Liver (tissue), 3 donors: ENCODE measurements around the gene CCDC8.

ENCODE experiments used
- RAD21 ChIP-seq, 2 donors: IDR thresholded peaks; 2 replicates each; pipeline ENCODE4 v1.6.1; 2016; ENCODE audit warnings: antibody characterized with exemption in 2 of 2, mild to moderate bottlenecking in 2 of 2
- RXRA ChIP-seq, 2 donors: IDR thresholded peaks; 2 replicates each; pipeline ENCODE4 v1.6.1; 2017 to 2018; ENCODE audit warnings: antibody characterized with exemption in 2 of 2, mild to moderate bottlenecking in 1 of 2
- TAF1 ChIP-seq: conservative IDR thresholded peaks from 2 replicates; pipeline ENCODE4 v1.6.1; 2016; ENCODE audit warnings: antibody characterized with exemption, mild to moderate bottlenecking
- TF ChIP-seq, protein P1 (sequence below): fragments of 150-350 bp; IDR thresholded peaks from 2 replicates; pipeline ENCODE4 v1.5.1; 2017; ENCODE audit warnings: improper control_type of control experiment, low read depth, low read length; ENCODE audit not compliant: missing input control
- donor health status: healthy.
- donor health status: healthy.

DNA sequence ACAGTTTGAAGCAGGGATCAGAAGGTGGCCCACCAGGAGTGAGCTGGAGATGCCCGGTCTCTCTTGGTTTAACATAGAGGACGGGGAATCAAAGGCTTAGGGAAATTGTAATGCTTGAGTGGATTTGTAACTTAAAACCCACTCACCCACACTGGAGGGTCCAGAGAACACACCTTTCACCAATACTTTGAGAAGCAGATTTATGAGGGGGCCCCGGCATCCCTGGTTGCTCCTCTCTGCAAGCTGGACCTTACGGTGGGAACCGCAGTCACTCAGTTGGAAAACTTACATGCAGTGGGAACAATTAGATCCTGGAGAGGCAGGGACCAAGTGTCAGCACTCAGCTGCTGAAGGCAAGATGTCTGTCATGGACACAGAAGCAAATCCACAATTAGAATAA, 45.9 kb downstream of the CCDC8 start:
- TF ChIP-seq, protein P1, sequence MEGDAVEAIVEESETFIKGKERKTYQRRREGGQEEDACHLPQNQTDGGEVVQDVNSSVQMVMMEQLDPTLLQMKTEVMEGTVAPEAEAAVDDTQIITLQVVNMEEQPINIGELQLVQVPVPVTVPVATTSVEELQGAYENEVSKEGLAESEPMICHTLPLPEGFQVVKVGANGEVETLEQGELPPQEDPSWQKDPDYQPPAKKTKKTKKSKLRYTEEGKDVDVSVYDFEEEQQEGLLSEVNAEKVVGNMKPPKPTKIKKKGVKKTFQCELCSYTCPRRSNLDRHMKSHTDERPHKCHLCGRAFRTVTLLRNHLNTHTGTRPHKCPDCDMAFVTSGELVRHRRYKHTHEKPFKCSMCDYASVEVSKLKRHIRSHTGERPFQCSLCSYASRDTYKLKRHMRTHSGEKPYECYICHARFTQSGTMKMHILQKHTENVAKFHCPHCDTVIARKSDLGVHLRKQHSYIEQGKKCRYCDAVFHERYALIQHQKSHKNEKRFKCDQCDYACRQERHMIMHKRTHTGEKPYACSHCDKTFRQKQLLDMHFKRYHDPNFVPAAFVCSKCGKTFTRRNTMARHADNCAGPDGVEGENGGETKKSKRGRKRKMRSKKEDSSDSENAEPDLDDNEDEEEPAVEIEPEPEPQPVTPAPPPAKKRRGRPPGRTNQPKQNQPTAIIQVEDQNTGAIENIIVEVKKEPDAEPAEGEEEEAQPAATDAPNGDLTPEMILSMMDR, result no peak
- TF ChIP-seq RAD21 (IDR thresholded peaks at IDR 0.05) (no peak), RXRA (IDR thresholded peaks at IDR 0.05) (no peak), TAF1 (no peak)
